ENCODE measurements around the gene PACS1.
"Not testable (repeated sequence)": the region's sequence is repeated elsewhere in the genome, so short reads cannot be mapped to it uniquely, and the experiment has no call there.

Gene PACS1

DNA sequence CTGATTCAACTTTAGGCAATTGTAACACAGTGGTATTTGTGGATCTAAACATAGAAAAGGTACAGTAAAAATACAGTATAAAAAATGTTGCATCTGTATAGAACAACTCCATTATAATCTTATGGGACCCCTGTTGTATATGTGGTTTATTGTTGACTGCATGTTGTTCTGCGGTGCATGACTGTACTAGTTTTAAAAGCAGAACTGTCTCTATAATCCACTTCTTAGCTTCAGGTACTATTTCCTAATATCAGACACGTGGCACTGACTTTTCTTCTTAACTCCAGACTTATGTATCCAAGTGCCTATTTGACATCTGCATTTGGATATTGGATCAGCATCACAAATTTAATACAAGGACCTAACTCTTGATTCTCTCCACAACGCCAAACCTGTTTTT, 41.1 kb downstream of the PACS1 start:
- no peak for DNase-seq (ENCODE audit: low read depth)

- DNase-seq (ENCODE audit: low read depth): no peak
Measured at GRCh38 chr11:66112041-66112491, 42.0 kb downstream of the PACS1 start.

GRCh38 chr11:66112601-66113499, 42.8 kb downstream of the PACS1 start:
- DNase-seq (ENCODE audit: low read depth): peak; percentile 61

- not testable (repeated sequence) for DNase-seq (ENCODE audit: low read depth)
Measured at GRCh38 chr11:66114957-66115356, 44.9 kb downstream of the PACS1 start.

- DNase-seq (ENCODE audit: low read depth): no peak
Measured at GRCh38 chr11:66115638-66116301, 45.7 kb downstream of the PACS1 start.

DNA sequence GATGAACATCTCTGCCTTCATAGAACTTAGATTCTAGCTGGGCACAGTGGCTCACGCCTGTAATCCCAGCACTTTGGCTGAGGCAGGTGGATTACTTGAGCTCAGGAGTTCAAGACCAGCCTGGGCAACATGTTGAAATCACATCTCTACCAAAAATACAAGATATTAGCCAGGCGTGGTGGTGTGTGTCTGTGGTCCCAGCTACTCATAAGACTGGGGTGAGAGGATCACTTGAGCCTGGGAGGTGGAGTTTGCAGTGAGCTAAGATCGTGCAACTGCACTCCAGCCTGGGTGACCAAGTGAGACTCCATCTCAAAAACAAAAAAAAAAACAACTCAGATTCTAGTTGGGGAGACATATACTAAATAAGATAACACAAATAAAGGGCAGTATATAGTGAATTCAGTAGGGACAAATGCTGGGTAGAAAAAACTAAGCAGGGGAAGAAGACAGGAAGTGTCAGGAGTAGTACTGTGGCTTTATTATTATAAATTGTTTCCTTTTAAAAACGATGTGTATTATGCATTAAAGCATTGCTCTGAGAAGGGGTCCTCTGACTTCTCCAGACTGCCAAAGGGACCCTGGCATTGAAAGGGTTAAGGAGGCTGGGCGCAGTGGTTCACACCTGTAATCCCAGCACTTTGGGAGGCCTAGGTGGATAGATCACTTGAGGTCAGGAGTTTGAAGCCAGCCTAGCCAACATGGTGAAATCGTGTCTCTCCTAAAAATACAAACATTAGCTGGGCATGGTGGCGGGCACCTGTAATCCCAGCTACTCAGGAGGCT, 46.7 kb downstream of the PACS1 start:
- DNase-seq (ENCODE audit: low read depth): no peak

DNA sequence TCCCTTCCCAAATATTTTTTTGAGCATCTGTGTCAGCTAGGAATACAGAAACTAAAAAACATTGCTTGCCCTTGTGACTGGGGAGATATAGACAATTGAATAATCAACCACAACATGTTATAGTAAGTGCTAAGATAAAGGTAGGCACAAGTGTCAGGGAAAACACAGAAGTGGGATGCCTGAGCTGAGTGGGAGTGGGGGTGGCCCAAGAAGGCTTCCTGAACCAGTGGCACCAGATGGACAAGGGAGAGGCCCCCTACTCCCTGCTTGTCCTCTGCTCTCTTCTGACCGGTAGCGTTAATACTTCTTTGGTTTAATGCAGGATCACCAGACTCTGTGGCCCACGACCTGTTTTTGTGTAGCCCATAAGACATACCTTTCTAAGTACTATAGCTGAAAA, 48.8 kb downstream of the PACS1 start:
- DNase-seq (ENCODE audit: low read depth): no peak

DNA sequence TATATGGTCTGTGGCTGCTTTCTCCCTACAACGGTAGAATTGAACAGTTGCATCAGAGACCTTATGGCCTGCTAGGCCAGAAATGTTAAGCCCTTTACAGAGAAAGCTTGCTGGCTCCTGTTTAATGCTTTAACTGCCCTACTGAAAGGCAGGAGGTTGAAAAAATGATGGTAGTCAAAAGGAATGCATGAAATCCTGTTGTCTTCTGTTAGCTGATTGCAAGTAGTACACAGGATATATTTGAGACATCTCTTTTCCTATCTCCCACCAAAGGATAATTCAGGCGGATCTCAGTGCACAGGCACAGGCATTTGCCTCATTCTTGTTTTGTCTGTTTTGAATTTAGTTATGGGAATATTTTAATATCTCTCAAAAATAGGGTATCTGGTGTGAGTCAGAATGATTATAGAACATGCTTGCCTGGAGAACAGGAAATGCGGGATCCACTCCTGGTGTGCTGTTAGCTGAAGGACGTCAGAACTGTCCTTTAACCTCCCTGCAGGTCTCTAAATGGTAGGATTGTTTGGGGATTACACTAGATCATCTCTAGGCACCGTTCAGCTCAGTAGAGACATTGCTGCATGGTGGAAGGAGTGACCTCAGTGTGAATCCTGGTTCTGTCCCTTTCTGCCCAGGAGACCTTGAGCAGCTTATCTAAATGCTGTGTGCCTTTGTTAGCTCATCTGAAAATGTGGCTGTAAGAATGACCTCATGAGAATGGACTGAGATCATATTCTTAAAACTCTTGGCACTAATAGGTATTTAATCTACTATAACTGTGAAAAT, 49.5 kb downstream of the PACS1 start:
- no peak for DNase-seq (ENCODE audit: low read depth)

DNA sequence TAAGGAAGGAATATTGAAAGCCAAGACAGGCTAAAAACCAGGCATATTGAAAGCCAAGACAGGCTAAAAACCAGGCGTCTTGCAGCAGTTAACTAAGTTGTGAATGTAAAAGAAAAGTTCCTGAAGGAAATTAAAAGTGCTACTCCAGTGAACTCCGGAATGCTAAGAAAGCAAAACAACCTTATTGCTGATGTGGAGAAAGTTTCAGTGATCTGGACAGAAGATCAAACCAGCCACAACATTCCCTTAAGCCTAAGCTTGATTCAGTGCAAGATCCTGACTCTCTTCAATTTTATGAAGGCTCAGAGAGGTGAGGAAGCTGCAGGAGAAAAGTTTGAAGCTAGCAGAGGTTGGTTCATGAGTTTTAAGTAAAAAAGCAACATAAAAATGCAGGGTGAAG, 51.4 kb downstream of the PACS1 start:
- no peak for DNase-seq (ENCODE audit: low read depth)

- no peak for DNase-seq (ENCODE audit: low read depth)
Measured at GRCh38 chr11:66123902-66124301, 53.8 kb downstream of the PACS1 start.

DNA sequence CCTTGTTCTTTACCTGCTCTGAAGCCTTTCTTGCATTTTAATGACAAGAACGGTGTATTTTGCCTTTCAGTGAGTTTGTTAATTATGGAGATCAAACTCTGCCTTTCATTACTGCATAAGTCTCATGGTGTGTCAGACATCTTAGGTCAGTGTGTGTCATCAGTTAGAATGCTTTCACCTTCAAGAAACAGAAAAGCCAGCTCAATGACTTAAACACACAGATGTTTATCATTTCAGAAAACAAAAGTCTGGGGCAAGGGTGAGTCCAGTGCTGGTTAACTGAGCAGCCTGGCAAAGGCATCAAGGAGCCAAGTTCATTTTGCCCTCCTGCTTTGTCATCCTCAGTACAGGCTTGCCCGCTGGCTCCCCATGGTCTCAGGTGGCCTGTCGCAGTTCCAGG, 54.5 kb downstream of the PACS1 start:
- DNase-seq (ENCODE audit: low read depth): no peak

GRCh38 chr11:66126064-66126463, 56.0 kb downstream of the PACS1 start:
- no peak for DNase-seq (ENCODE audit: low read depth)

DNA sequence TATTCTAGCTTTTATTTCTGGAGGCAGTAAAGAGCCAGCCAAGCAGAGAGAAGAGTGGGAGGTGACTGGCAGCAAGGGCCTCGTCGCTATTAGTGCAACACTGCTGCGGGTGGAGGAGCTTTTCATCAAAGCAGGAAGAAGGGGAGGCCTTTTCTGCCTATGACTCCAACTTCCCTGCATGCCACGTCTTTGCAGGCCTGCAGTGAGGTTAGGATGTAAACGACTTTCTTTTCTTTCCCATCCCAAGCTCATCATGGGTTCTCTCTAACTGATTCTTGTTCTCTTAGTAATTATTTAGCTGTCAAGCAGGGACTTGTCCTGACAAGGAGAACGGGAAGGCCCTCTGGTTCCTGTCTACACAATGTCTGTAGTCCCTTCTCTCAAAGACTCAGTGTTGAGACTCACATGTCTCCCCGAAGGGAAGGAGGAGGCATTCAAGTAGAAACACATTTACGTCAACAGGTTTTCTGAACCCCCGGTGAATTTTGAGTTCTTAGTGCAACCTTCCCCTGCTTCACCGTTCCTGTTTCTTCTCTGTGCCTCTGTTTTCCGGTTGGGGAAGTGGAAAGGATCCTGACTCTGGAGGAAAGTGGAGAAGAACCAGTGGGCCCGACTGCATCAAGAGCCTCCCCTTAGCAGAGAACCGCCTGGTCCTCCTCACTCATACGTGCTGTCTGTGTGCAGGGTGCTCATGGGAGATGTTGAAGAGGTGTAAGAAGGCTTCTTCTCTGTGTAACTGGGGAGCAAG, 56.9 kb downstream of the PACS1 start:
- DNase-seq (ENCODE audit: low read depth): peak; percentile 69

DNA sequence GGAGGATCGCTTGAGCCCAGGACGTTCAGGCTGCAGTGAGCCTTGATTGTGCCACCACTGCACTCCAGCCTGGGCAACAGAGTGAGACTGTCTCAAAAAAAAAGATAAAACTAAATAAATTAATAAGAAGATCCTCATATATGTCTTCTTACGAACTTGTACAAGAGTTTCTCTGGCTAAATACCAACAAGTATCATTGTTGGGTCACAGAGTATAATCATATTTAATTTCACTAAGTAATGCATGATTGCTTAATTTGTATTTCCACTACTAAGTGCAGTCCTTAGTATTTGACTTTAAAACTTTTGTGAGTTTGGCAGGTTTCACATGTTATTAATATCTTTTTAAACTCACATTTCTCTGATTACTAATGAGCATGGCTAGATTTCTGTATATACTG, 60.9 kb downstream of the PACS1 start:
- no peak for DNase-seq (ENCODE audit: low read depth)

- DNase-seq (ENCODE audit: low read depth): no peak
Measured at GRCh38 chr11:66131937-66132632, 62.0 kb downstream of the PACS1 start.

DNA sequence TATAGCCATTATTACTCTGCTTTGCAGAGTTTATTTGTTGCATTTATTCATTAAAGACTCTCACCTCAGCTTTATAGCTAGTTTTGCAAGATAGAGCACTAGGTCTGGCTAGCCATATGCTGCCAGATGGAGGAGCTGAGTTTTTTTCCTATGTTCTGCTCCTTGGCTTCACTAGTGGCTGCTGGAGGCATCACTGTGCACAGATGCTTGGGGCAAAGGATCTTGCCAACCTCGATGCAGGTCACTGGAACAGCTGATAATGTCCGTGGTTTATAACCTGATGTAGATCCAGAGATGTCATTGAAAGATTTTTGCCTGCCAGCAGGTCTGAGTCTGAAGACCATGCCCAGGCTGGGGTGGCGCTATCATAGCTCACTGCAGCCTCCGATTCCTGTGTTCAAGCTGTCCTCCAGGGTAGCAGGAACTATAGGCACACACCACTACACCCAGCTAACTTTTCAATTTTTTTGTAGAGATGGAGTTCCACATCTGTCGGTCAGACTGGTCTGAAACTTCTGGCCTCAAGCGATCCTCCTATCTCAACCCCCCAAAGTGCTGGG, 63.2 kb downstream of the PACS1 start:
- DNase-seq (ENCODE audit: low read depth): no peak

- no peak for DNase-seq (ENCODE audit: low read depth)
Measured at GRCh38 chr11:66136752-66137123, 66.7 kb downstream of the PACS1 start.

- DNase-seq (ENCODE audit: low read depth): no peak
Measured at GRCh38 chr11:66139817-66140404, 69.8 kb downstream of the PACS1 start.

- DNase-seq (ENCODE audit: low read depth): no peak
Measured at GRCh38 chr11:66142370-66143263, 72.5 kb downstream of the PACS1 start.

Measured in stromal cell of bone marrow (primary cell).